ENCODE data around the gene VASN.

Gene VASN

DNA sequence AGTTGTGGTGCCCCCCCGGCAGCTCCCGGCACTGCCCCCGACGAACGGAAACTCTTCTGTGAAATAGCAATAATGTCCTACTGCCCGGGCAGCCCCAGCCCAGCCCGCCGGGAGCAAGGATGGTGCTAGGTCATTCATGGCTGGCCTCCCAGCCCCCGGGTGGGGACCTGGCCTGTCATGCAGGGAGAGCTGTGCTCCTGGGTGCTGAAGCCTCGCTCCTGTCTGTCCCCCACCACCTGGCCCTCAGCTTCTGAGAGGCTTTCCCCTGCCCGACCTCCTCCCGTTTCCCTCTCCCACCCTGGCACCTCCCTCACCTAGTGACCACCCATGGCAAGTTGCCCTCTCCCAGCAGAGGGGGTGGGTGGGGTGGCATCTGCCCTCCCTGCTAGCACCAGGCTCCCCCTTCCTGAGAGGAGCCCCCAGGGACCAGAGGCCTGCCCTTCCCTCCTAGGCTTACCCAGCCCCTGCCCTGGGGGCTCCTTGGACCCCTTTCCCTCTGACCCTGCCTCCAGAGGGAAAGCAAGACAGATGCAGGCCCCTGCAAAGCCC, 34.0 kb upstream of the VASN start:
- no peak for DNase-seq (ENCODE audit: low spot score)

DNA sequence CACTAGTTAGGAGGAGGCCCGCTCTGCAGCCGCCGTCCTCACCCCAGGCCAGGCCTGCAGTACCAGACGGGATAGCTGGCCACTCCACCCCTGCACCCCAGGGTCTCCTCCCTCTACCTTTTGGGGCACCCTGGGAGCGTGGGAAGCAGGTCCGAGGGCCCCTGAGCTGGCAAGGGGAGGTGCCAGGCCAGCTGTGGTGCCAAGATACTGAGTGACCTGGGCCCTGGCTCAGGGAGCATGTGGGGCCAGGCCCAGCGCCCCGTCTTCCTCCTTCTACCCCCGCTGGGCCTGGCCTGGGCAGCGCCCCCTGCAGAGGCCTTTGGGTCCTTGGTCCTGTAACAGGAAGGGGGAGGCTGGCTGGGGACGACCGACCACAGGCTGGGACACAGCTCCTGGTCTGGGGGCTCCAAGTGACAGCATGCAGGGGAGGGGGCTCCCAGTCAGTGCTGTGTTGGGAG, 33.5 kb upstream of the VASN start:
- DNase-seq (ENCODE audit: low spot score) = no peak

DNA sequence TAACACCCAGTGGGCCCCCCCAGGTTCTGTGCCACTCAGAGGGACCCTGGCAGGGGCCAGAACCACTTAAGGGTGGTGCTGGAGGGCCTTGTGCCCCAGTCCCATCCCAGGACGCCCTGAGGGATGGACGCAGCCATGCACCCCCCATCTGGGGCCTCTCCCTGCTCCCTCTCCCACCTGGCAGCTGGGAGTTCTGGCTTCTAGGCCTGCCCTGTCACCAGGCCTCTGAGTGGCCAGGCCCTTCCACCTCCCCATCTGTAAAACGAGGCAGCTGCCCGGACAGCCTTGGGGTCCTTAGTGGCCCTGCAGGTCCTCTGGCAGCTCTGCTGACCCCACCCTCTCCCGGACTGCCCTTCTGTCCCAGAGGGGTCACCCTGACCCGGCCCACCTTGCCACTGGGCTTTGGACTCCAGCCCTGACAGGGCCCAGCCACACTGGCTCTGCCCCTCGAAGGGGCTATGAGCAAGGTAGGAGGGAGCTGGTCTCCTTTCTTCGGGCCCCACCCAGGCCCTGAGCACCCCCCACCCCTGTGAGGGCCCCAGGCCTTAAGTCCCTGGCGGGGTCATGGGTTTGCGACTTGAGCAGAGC, 32.8 kb upstream of the VASN start:
- no peak for DNase-seq (ENCODE audit: low spot score)

DNA sequence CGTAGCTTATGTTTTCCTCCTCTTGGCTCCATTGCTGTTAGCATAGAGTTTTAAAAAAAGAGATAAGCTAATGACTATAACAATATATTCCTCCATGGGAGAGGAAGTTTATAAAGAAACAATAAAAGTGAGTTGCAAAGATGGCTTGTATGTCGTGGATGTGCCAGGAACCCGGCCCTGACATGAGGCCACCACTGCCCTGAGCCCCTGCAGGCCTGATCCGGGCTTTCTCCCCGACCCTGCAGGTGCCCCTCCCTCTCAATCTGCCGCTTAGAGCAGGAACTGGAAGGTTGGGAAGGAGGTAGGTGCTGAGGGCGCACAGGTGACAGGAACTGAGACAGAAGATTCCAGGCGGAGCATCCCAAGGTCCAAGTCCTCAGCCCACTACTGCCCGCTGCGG, 32.2 kb upstream of the VASN start:
- DNase-seq (ENCODE audit: low spot score) = no peak

DNA sequence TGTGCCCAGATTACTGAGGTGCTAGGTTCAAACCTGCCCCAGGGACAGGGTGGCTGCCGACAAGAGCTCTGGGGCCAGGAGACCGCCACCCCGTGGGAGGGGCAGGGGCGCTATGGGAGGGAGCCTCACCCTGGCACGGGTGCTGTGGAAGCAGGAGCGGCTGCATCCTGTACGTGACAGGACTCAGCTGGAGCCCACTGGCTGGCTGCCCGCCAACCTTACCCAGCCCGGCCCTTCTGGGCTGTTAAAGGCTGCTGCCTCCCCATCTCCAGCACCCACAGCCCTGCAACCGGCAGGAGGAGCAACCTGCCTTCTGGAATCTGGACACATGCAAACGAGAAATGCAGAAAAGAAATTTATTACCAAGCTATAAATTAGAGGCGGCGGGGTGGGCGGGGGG, 31.7 kb upstream of the VASN start:
- DNase-seq (ENCODE audit: low spot score) = no peak

DNA sequence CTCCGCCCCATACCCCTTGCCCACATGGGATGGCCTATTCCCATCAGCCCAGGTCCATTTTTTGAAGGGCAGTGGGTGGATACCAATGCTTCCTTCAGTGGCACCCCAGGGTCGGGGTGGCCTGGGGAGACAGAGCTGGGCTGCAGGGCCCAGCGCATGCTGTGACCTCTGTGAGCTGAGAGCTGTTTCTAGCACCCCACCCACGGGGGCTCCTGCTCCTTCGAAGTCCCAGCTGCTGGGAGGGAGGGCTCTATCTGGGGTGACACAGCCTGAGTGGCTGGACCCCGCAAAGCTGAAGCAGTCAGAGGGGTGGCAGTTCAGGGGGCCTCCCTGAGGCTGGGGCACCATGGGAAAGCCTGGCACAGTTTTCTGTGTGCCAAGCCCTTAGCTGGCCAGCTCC, 31.2 kb upstream of the VASN start:
- no peak for DNase-seq (ENCODE audit: low spot score)

DNA sequence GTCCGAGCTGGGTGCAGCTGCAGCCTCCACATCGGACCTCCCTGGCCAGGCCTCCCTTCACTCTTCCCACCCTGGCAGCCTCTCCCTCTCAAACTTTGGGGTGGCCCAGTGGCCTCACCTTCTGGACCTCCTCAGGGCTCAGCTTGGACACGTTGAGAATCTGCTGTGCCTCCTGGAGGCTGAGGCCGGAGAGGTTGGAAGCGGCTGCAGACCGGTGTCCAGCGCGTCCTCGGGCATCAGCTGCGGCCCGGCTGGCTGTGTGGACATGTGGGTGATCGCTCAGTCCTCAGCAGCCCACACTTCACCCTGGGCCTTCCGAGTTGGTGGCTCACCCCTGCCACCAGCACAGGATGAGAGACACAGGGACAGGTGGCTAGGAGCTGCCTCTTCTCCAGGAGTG, 30.4 kb upstream of the VASN start:
- no peak for DNase-seq (ENCODE audit: low spot score)

DNA sequence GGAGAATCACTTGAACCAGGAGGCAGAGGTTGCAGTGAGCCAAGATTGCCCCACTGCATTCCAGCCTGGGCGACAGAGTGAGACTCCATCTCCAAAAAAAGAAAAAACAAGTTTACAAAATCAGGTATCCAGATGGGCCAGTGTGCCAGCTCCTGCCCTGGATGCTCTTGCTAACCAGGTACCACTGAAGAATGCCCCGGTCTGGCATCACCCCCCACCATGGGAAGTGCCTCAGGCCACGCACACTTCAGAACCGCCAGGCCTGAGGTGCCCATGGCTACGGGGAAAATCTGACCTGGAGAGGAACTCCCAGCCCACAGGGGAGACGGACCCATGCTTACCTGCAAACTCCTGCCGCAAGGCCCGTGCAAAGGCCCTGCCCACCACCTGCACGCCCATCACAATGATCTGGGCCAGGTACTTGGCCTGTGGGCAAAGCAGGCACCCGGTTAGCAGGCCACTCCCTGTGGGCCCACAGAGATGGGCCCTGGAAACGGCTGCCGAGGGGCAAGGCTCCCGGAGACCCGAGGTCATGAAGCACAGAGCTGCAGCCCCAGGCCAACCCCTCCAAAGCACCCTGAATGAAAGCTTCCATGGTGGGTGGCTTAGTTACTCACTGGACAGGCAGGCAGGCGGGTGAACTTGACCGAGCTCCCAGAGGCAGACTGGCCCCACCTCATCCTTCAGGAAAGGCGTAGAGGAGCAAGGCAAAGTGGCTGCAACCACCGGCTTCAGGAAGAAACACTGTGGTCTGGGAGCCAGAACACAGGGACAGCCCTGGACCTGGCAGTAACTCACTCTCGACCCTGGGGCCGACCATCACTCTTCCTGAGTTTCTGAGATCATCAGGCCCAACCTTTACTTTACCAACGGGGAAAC, 28.5 kb upstream of the VASN start:
- DNase-seq (ENCODE audit: low spot score) = no peak

DNA sequence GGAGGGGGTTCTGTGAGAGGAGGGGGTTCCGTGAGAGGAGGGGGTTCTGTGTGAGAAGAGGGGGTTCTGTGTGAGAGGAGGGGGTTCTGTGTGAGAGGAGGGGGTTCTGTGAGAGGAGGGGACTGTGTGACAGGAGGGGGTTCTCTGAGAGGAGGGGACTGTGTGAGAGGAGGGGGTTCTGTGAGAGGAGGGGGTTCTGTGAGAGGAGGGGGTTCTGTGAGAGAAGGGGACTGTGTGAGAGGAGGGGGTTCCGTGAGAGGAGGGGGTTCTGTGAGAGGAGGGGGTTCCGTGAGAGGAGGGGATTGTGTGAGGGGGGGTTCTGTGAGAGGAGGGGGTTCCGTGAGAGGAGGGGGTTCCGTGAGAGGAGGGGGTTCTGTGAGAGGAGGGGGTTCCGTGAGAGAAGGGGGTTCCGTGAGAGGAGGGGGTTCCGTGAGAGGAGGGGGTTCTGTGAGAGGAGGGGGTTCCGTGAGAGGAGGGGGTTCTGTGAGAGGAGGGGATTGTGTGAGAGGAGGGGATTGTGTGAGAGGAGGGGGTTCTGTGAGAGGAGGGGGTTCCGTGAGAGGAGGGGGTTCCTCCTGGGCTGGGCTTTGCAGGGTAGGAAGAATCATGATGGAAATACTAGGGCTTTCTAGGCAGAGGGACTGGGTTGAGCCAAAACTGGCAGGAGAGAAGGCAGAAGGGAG, 27.2 kb upstream of the VASN start:
- peak; percentile 71 for DNase-seq (ENCODE audit: low spot score)

DNA sequence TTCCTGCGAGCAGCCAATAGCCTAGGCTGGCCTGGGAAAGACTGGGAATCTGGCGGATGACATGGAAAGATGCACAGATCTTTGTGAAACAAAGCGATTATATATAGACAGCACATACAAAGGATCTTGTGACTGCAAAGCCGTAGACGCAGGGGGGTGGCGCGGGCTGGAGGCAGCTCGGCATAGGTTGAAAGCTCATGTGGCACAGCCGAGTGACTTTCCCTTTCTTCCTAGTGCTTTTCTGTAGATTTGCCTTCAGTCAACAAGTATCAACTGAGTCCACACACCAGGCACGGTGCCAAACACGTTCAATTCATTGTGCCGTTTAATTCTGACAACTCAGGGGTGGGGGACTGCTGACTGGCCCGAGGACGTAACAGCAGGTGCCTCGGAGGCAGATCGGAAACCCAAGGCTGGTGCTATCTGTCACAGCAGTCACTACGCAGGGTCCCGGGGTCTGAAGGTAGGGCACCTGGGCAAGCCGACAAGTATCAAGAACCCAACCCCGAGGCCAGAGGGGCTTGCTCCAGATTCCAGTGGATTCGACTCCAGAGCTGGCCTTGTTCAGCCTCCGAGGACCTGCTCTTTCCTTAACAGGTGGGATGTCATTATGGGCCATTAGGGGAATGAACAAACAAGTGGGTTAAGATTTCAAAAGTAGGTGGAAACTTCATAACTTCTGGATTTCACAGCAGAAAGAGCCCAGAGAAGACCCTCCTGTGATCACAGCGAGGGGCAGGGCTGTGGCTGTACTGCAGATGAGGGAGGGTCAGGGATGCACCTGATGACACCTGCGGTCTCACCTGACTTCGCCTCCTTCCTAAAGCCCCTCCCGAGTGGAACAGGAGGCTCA, 26.4 kb upstream of the VASN start:
- DNase-seq (ENCODE audit: low spot score) = no peak

DNA sequence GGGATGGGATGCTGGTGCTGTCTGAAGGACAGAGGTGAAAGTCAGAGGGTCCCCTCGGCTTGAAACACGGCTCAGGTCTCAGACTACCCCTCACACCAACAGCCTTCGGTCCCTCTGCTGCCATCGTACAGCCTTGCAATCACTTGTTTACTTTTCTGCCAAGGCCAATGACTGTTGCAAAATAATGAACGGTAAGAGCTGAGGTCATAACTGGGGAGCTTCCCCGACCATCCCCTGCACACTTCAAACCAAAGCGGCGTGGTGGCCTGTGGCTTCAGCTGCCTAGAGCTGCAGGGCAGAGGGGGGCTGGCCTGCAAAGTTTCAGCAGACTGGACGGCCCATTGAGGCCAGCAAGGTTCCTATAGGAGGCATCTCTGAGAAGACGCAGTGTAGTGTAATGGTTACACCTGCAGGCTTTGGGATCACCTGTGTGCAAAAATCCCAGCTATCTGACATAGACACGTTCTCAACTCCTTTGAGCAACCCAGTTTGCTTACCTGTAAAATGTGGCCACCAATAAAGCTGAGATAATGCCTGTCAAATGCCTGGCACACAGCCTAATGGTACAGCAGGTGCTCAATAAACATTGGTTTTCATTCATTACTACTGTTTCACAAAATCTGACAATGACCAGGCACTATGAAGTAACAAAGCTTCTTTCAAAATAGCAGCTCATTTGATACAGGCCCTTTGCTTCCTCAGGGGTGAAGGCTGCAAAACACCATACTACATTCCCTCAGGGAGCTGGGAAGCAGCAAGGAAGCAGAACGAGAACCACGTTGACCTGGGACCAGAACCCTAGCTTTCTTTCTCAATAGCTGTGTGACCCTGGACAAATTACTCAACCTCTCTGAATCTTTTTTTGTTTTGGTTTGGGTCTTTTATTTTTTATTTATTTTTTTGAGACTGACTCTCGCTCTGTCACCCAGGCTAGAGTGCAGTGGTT, 25.5 kb upstream of the VASN start:
- no peak for DNase-seq (ENCODE audit: low spot score)

DNA sequence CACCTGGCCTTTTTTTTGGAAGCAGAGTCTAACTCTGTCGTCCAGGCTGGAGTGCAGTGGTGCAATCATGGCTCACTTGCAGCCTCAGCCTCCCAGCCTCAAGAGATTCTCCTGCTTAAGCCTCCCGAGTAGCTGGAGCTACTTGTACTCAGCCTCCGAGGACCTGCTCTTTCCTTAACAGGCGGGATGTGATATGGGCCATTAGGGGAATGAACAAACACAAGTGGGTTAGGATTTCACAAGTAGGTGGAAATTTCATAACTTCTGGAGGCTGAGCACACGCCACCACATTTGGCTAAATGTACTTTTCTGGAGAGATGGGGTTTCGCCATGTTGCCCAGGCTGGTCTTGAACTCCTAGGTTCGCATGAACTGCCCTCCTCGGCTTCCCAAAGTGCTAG, 24.6 kb upstream of the VASN start:
- no peak for DNase-seq (ENCODE audit: low spot score)

DNA sequence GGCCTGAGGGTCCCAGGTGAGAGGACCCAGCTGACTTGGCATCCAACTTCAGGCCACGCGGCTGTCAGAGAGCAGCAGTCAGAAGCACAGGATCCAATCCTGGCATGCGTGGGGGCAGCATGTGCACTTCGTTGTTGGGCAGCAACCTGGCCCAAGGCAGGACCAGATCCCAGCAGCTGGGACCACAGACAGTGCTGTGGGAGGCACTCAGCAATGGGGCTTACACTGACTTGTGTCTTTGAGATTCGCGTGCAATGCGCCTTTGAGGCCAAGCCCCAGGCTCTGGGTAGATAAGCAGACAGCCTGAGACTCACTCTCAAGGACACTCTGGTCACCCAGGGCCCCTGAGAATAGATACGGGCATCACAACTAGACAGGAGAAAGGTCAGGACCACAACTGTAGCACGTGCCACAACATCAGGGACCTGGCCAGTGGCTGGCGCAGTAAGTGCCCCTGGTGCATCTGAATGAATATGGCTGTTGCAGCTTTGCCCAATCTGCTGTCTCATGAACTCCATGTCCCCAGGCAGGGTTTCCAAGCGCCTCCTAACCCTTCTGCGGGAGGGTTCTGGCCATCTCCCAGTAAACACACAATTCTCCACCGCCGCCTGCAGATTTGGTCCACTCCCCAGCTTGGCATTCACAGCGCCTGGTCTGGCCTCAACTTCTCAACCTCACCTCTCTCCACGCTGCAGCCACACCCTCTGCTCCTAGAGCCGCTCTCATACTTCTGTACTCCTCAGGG, 23.7 kb upstream of the VASN start:
- no peak for DNase-seq (ENCODE audit: low spot score)

DNA sequence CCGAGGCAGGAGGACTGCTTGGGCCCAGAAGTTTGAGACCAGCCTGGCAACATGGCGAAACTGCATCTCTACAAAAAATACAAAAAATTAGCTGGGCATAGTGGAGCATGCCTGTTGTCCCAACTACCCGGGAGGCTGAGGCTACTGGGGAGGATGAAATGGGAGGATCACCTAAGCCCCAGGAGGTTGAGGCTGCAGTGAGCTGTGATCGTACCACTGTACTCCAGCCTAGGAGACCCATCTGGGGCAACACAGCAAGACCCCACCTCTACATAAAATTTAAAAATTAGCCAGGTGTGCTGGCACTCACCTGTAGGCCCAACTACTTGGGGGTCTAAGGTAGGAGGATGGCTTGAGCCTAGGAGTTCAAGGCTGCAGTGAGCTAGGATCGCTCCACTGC, 22.3 kb upstream of the VASN start:
- DNase-seq (ENCODE audit: low spot score) = no peak

DNA sequence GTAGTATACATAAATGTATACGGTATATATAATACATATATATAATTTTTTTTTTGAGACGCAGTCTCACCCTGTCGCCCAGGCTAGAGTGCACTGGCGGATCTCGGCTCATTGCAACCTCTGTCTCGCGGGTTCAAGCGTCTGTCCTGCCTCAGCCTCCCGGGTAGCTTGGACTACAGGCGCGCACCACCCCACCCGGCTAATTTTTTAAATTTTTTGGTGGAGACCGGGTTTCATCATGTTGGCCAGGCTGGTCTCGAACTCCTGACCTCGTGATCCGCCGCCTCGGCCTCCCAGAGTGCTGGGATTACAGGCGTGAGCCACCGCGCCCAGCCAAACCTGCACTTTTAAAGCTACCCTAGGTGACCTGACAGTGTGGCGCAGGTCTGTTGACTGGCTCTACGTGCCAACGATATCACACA, 21.3 kb upstream of the VASN start:
- no peak for DNase-seq (ENCODE audit: low spot score)

DNA sequence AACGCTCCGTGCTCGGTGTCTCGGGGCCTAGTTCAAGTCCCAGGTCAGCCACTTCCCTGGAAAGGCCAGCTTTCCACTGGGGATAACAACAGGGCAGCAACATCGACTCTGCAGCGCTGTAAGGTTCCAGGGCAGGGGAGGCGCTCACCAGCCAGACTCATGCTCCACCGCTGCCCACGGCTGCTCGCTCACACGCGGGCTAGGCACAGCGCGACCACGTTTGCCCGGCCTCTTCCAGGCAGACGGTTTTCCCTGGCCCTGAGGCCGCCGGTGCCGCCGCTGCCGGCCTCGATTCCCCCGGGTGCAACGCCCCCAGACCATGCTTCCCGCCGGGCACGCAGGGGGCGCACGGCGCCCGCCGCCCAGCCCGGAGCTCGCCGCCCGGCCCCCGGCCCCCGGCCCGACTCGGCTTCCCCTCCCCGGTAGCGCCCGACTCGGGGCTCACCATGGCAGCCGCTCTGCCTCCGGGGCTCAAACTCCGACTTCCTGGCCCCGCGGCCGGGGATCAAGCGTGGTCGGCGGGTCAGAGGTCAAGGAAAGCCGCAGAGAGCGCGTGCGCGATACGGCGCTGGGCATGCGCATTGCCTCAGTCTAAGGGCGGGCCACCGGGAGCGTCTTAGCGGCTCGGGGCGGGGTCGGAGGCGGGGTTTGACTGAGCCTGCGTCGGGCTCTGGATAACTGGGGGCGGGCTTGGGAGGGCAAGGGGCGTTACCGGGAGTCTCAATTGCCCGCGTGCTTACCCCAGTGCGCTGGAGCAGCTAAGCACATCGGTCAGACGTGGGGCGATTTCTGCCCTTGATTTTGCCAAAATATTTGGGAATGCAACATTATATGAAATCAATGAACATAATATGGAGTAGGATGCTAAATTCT, 20.6 kb upstream of the VASN start, which contains the start of gene PAM16:
PAM16 (minus strand) TSS at position 535 of the 873 bp plus-strand sequence; CDS start at position 448, 87 bp downstream.
- peak; percentile 92 for DNase-seq (ENCODE audit: low spot score)

DNA sequence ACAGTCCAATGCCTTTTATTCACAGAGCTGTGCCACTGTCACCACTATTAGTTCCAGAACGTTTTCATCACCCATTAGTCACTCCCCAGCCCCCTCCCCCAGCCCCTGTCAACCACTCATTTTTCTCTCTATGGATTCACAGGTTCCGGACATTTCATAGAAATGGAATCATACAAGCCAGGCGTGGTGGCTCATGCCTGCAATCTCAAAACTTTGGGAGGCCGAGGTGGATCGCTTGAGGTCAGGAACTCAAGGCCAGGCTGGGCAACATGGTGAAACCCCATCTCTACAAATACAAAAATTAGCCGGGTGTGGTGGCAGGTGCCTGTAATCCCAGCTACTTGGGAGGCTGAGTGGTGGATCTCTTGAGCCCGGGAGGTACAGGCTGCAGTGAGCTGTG, 19.8 kb upstream of the VASN start:
- no peak for DNase-seq (ENCODE audit: low spot score)

DNA sequence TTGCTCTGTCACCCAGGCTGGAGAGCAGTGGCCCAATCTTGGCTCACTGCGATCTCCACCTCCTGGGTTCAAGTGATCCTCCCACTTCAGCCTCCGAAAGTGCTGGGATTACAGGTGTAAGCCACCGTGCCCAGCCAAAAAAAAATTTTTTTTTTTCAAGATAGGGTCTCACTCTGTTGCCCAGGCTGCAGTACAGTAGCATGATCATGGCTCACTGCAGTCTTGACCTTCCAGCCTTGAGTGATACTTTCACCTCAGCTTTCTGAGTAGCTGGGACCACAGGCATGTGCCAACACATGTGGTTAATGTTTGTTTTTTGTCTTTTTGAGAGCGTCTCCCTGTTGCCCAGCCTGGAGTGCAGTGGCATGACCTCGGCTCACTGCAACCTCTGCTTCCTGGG, 18.8 kb upstream of the VASN start:
- DNase-seq (ENCODE audit: low spot score) = no peak

DNA sequence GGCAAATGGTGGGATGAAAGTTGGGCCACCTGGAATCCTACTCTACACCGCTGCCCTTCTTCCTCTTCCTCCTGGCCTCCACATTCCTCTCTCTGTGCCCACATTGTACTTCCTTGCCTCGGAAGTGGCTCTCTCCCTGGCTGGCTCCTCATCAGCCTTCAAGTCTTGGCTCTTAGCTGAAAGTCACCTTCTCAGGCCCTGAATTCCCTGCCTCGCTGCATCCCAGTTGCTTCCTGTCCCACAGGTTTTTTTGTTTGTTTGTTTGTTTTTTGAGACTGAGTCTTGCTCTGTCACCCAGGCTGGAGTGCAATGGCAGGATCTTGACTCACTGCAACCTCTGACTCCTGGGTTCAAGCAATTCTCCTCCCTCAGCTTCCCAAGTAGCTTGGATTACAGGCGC, 18.0 kb upstream of the VASN start:
- DNase-seq (ENCODE audit: low spot score) = no peak
